ENCODE measurements around the gene LXN. TPM values are rescaled to one million over a fixed set of nuclear protein-coding genes. Genes with fewer than 3 reads are reported as not detected.

LXN gene
- 4.0 and 4.9 TPM in 2 replicates for total RNA-seq

GRCh38 chr3:158672215-158673176, at the start of gene LXN:
Gene LXN (minus strand): TSS chr3:158672648. CDS start chr3:158672478, 170 bp downstream.
- H3K36me3 ChIP-seq (ENCODE audit: control insufficient read depth, insufficient read depth, low read length): no peaks in the 10 kb centered on the region
- TF ChIP-seq CTCF (IDR thresholded peaks at IDR 0.05; ENCODE audit: insufficient read depth, low read length, poor library complexity, severe bottlenecking): peak; percentile 92
- peak within 1 kb of the TSS; percentile 78 for H3K4me3 ChIP-seq (ENCODE audit: low read depth, low read length)
- peak; percentile 73 for DNase-seq (ENCODE audit: low read depth)
- no peaks in the 10 kb centered on the region for H3K27me3 ChIP-seq (ENCODE audit: control insufficient read depth, insufficient read depth, low read length)

GRCh38 chr3:158722108-158722507, 49.7 kb upstream of the LXN start:
- no peak for TF ChIP-seq CTCF (IDR thresholded peaks at IDR 0.05; ENCODE audit: insufficient read depth, low read length, poor library complexity, severe bottlenecking)
- no peaks in the 10 kb centered on the region for H3K36me3 ChIP-seq (ENCODE audit: control insufficient read depth, insufficient read depth, low read length)

GRCh38 chr3:158718490-158719170, 46.2 kb upstream of the LXN start:
- TF ChIP-seq CTCF (IDR thresholded peaks at IDR 0.05; ENCODE audit: insufficient read depth, low read length, poor library complexity, severe bottlenecking): no peak
- Histone ChIP-seq H3K36me3 (ENCODE audit: control insufficient read depth, insufficient read depth, low read length) (no peaks in the 10 kb centered on the region), H3K27me3 (ENCODE audit: control insufficient read depth, insufficient read depth, low read length) (no peaks in the 10 kb centered on the region), H3K4me3 (ENCODE audit: low read depth, low read length) (no peak overlapping the region)
- peak; percentile 75 for DNase-seq (ENCODE audit: low read depth)

More at GRCh38 chr3:158722108-158722507, 49.7 kb upstream of the LXN start:
- DNase-seq (ENCODE audit: low read depth): no peak
- Histone ChIP-seq H3K27me3 (ENCODE audit: control insufficient read depth, insufficient read depth, low read length) (no peaks in the 10 kb centered on the region), H3K4me3 (ENCODE audit: low read depth, low read length) (no peak overlapping the region)

GRCh38 chr3:158717576-158717975, 45.1 kb upstream of the LXN start:
- no peaks in the 10 kb centered on the region for H3K36me3 ChIP-seq (ENCODE audit: control insufficient read depth, insufficient read depth, low read length)
- H3K4me3 ChIP-seq (ENCODE audit: low read depth, low read length): no peak overlapping the region
- H3K27me3 ChIP-seq (ENCODE audit: control insufficient read depth, insufficient read depth, low read length): no peaks in the 10 kb centered on the region
- no peak for DNase-seq (ENCODE audit: low read depth)
- TF ChIP-seq CTCF (IDR thresholded peaks at IDR 0.05; ENCODE audit: insufficient read depth, low read length, poor library complexity, severe bottlenecking): no peak

GRCh38 chr3:158713094-158713499, 40.6 kb upstream of the LXN start:
- Histone ChIP-seq H3K27me3 (ENCODE audit: control insufficient read depth, insufficient read depth, low read length) (no peaks in the 10 kb centered on the region), H3K4me3 (ENCODE audit: low read depth, low read length) (no peak overlapping the region), H3K36me3 (ENCODE audit: control insufficient read depth, insufficient read depth, low read length) (no peaks in the 10 kb centered on the region)
- DNase-seq (ENCODE audit: low read depth): no peak
- TF ChIP-seq CTCF (IDR thresholded peaks at IDR 0.05; ENCODE audit: insufficient read depth, low read length, poor library complexity, severe bottlenecking): no peak

Measured in kidney epithelial cell (primary cell).